ENCODE data around the gene SERPINB6. TPM values are rescaled to one million over a fixed set of nuclear protein-coding genes. Genes with fewer than 3 reads are reported as not detected.

The SERPINB6 gene
- total RNA-seq, 1 donor from 2014 or later: 101 TPM

- DNase-seq (ENCODE audit: low read depth): peak; percentile 76
- Histone ChIP-seq H3K27me3 (ENCODE audit: control insufficient read depth, insufficient read depth, low read length) (no peaks in the 10 kb centered on the region), H3K36me3 (ENCODE audit: control insufficient read depth, insufficient read depth, low read length) (no peaks in the 10 kb centered on the region), H3K4me3 (ENCODE audit: low read depth, low read length) (no peak overlapping the region)
- no peak for TF ChIP-seq CTCF (IDR thresholded peaks at IDR 0.05; ENCODE audit: insufficient read depth, low read length, poor library complexity, severe bottlenecking)
These were observed 11.3 kb downstream of the SERPINB6 start for GRCh38 chr6:2959909-2960719.

DNA sequence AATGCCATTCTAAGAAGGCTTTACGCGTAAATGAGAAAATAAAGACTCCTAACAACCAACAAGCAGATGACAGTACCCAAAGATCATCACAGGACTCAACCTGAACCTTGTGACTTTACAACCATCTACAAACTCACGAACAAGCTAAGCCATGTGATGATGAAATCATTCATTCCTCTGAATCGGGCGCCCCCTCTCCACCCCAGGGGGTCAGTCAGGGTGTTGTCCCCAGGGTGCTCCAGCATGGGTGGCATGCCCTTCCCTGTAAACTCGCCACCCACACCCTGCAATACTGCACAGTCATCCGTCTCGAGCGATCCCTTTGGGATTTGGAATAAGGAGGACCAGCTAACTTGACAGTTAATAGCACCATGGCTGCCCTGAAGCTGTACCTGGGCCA is 12.6 kb downstream of the SERPINB6 start:
- Histone ChIP-seq H3K36me3 (ENCODE audit: control insufficient read depth, insufficient read depth, low read length) (no peaks in the 10 kb centered on the region), H3K27me3 (ENCODE audit: control insufficient read depth, insufficient read depth, low read length) (no peaks in the 10 kb centered on the region), H3K4me3 (ENCODE audit: low read depth, low read length) (no peak overlapping the region)
- no peak for DNase-seq (ENCODE audit: low read depth)
- TF ChIP-seq CTCF (IDR thresholded peaks at IDR 0.05; ENCODE audit: insufficient read depth, low read length, poor library complexity, severe bottlenecking): no peak

DNA sequence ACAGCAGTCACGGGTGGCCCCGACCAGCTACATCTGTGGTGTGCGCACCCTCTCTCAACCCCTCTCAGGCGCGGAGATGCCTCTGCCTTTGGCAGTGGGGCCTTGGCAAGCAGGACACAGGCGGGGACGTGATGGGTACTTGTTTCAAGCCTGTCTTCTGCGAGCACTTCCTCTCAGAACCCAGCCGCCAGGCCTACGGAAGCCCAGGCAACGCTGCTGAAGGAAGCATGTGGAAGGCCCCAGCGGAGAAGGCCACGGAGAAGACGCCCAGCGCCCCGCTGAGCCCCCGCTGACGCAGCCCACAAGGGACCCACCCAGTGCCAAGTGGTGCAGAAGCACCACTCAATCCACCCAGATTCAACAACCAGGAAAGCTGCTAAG is 13.0 kb downstream of the SERPINB6 start:
- no peak for DNase-seq (ENCODE audit: low read depth)
- no peaks in the 10 kb centered on the region for H3K36me3 ChIP-seq (ENCODE audit: control insufficient read depth, insufficient read depth, low read length)
- TF ChIP-seq CTCF (IDR thresholded peaks at IDR 0.05; ENCODE audit: insufficient read depth, low read length, poor library complexity, severe bottlenecking): no peak
- H3K27me3 ChIP-seq (ENCODE audit: control insufficient read depth, insufficient read depth, low read length): no peaks in the 10 kb centered on the region
- no peak overlapping the region for H3K4me3 ChIP-seq (ENCODE audit: low read depth, low read length)

DNA sequence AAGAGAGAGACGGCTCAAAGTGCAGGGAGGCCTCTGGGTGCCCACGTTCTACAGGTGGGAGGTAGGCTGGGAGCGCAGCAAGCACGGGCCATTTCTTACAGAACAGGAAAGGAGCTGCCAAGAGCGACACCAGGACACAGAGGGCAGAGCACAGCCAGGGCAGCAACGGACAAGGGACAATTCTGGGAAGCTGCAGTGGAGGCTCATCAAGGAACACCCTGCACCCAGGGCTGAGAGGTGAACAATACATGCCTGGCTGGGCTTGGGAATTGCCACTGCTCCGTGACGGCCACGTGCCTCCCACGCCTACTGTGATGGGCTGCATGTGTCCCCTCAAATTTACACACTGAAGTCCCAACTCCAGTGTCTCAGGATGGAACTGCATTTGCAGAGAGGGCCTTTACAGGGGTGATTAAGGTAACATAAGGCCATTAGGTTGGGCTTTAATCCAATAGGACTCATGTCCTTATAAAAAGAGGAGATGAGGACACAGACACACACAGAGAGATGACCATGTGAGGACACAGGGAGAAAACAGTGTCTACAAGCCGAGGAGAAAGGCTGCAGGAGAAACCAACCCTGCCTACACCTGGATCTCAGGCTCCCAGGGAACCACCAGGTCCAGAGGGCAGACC is 13.6 kb downstream of the SERPINB6 start:
- no peaks in the 10 kb centered on the region for H3K36me3 ChIP-seq (ENCODE audit: control insufficient read depth, insufficient read depth, low read length)
- no peak for TF ChIP-seq CTCF (IDR thresholded peaks at IDR 0.05; ENCODE audit: insufficient read depth, low read length, poor library complexity, severe bottlenecking)
- DNase-seq (ENCODE audit: low read depth): no peak

GRCh38 chr6:2956930-2957685 is 14.3 kb downstream of the SERPINB6 start:
- DNase-seq (ENCODE audit: low read depth): no peak
- TF ChIP-seq CTCF (IDR thresholded peaks at IDR 0.05; ENCODE audit: insufficient read depth, low read length, poor library complexity, severe bottlenecking): no peak
- H3K36me3 ChIP-seq (ENCODE audit: control insufficient read depth, insufficient read depth, low read length): no peaks in the 10 kb centered on the region
- H3K27me3 ChIP-seq (ENCODE audit: control insufficient read depth, insufficient read depth, low read length): no peaks in the 10 kb centered on the region
- no peak overlapping the region for H3K4me3 ChIP-seq (ENCODE audit: low read depth, low read length)

More for the DNA sequence above, 13.6 kb downstream of the SERPINB6 start:
- no peaks in the 10 kb centered on the region for H3K27me3 ChIP-seq (ENCODE audit: control insufficient read depth, insufficient read depth, low read length)
- no peak overlapping the region for H3K4me3 ChIP-seq (ENCODE audit: low read depth, low read length)
